ENCODE measurements around the gene ZFP36L1. TPM values are rescaled to one million over a fixed set of nuclear protein-coding genes. Genes with fewer than 3 reads are reported as not detected.

The ZFP36L1 gene
- total RNA-seq, 2 experiments from 2014 or later, result 84.4 to 86.2 TPM

- no peak overlapping the region for H3K4me3 Mint-ChIP-seq
- H3K36me3 Mint-ChIP-seq, result peaks cover 7% of the 10 kb centered on the region
- no peaks in the 10 kb centered on the region for H3K27me3 Mint-ChIP-seq
- DNase-seq, result no peak
- peaks cover 9% of the 10 kb centered on the region for H3K9me3 Mint-ChIP-seq
- H3K27ac Mint-ChIP-seq, result no peak overlapping the region
- peaks cover 45% of the 10 kb centered on the region for H3K4me1 Mint-ChIP-seq
These were observed 16.0 kb upstream of the ZFP36L1 start for GRCh38 chr14:68808696-68809480.

- H3K36me3 Mint-ChIP-seq, result peaks cover 7% of the 10 kb centered on the region
- peaks cover 36% of the 10 kb centered on the region for H3K4me1 Mint-ChIP-seq
- H3K4me3 Mint-ChIP-seq, result no peak overlapping the region
- H3K27ac Mint-ChIP-seq, result no peak overlapping the region
- H3K27me3 Mint-ChIP-seq, result no peaks in the 10 kb centered on the region
- DNase-seq, result no peak
- peaks cover 11% of the 10 kb centered on the region for H3K9me3 Mint-ChIP-seq
These were observed 15.1 kb upstream of the ZFP36L1 start for GRCh38 chr14:68807987-68808386.

- H3K27ac Mint-ChIP-seq, result peak overlapping the region; percentile 19
- peaks cover 12% of the 10 kb centered on the region for H3K9me3 Mint-ChIP-seq
- H3K27me3 Mint-ChIP-seq, result no peaks in the 10 kb centered on the region
- no peak overlapping the region for H3K4me3 Mint-ChIP-seq
- DNase-seq, result no peak
- H3K36me3 Mint-ChIP-seq, result peaks cover 9% of the 10 kb centered on the region
- H3K4me1 Mint-ChIP-seq, result peaks cover 33% of the 10 kb centered on the region
These were observed 14.3 kb upstream of the ZFP36L1 start for GRCh38 chr14:68807148-68807600.

GRCh38 chr14:68806526-68807147, 13.8 kb upstream of the ZFP36L1 start:
- H3K36me3 Mint-ChIP-seq, result peaks cover 14% of the 10 kb centered on the region
- peaks cover 35% of the 10 kb centered on the region for H3K4me1 Mint-ChIP-seq
- peaks cover 18% of the 10 kb centered on the region for H3K9me3 Mint-ChIP-seq
- DNase-seq, result no peak
- no peak overlapping the region for H3K4me3 Mint-ChIP-seq
- peak overlapping the region; percentile 19 for H3K27ac Mint-ChIP-seq
- H3K27me3 Mint-ChIP-seq, result no peaks in the 10 kb centered on the region

- Mint-ChIP-seq H3K27ac (no peak overlapping the region), H3K4me3 (no peak overlapping the region), H3K9me3 (peaks cover 23% of the 10 kb centered on the region), H3K27me3 (no peaks in the 10 kb centered on the region), H3K36me3 (peaks cover 19% of the 10 kb centered on the region), H3K4me1 (peaks cover 36% of the 10 kb centered on the region)
- DNase-seq, result no peak
These were observed 12.5 kb upstream of the ZFP36L1 start for GRCh38 chr14:68805414-68805813.

GRCh38 chr14:68801631-68802030, 8.8 kb upstream of the ZFP36L1 start:
- Mint-ChIP-seq H3K4me3 (no peak overlapping the region), H3K4me1 (peaks cover 51% of the 10 kb centered on the region), H3K36me3 (peaks cover 37% of the 10 kb centered on the region), H3K9me3 (peaks cover 31% of the 10 kb centered on the region), H3K27me3 (no peaks in the 10 kb centered on the region), H3K27ac (peak overlapping the region; percentile 61)
- no peak for DNase-seq

- Mint-ChIP-seq H3K4me1 (peaks cover 52% of the 10 kb centered on the region), H3K27me3 (no peaks in the 10 kb centered on the region), H3K27ac (no peak overlapping the region), H3K9me3 (peaks cover 31% of the 10 kb centered on the region), H3K4me3 (no peak overlapping the region), H3K36me3 (peaks cover 37% of the 10 kb centered on the region)
- DNase-seq, result no peak
These were observed 8.1 kb upstream of the ZFP36L1 start for GRCh38 chr14:68800953-68801352.

GRCh38 chr14:68800390-68800789, 7.5 kb upstream of the ZFP36L1 start:
- H3K4me1 Mint-ChIP-seq, result peaks cover 49% of the 10 kb centered on the region
- H3K27me3 Mint-ChIP-seq, result no peaks in the 10 kb centered on the region
- H3K9me3 Mint-ChIP-seq, result peaks cover 31% of the 10 kb centered on the region
- H3K4me3 Mint-ChIP-seq, result no peak overlapping the region
- peak overlapping the region; percentile 89 for H3K27ac Mint-ChIP-seq
- DNase-seq, result no peak
- peaks cover 34% of the 10 kb centered on the region for H3K36me3 Mint-ChIP-seq

- Mint-ChIP-seq H3K9me3 (peaks cover 23% of the 10 kb centered on the region), H3K27me3 (peaks cover 3% of the 10 kb centered on the region), H3K4me3 (no peak overlapping the region), H3K4me1 (peaks cover 61% of the 10 kb centered on the region), H3K36me3 (peaks cover 39% of the 10 kb centered on the region), H3K27ac (peak overlapping the region; percentile 85)
- no peak for DNase-seq
These were observed 5.8 kb upstream of the ZFP36L1 start for GRCh38 chr14:68798621-68799020.

- Mint-ChIP-seq H3K27ac (peak overlapping the region; percentile 100), H3K27me3 (peaks cover 3% of the 10 kb centered on the region), H3K9me3 (peaks cover 20% of the 10 kb centered on the region), H3K4me1 (peaks cover 59% of the 10 kb centered on the region), H3K36me3 (peaks cover 45% of the 10 kb centered on the region), H3K4me3 (peak overlapping the region; percentile 96)
- DNase-seq, result no peak
These were observed 4.3 kb upstream of the ZFP36L1 start for GRCh38 chr14:68797121-68797670.

GRCh38 chr14:68796418-68797101, 3.7 kb upstream of the ZFP36L1 start:
- no peak for DNase-seq
- peaks cover 13% of the 10 kb centered on the region for H3K9me3 Mint-ChIP-seq
- H3K27ac Mint-ChIP-seq, result peak overlapping the region; percentile 100
- H3K36me3 Mint-ChIP-seq, result peaks cover 43% of the 10 kb centered on the region
- H3K4me1 Mint-ChIP-seq, result peaks cover 53% of the 10 kb centered on the region
- peaks cover 3% of the 10 kb centered on the region for H3K27me3 Mint-ChIP-seq
- H3K4me3 Mint-ChIP-seq, result peak overlapping the region; percentile 96

- Mint-ChIP-seq H3K27ac (peak overlapping the region; percentile 100), H3K9me3 (peaks cover 9% of the 10 kb centered on the region), H3K4me1 (peaks cover 47% of the 10 kb centered on the region), H3K4me3 (peak overlapping the region; percentile 96), H3K36me3 (peaks cover 45% of the 10 kb centered on the region), H3K27me3 (peaks cover 3% of the 10 kb centered on the region)
- DNase-seq, result peak; percentile 89
These were observed 2.9 kb upstream of the ZFP36L1 start for GRCh38 chr14:68795597-68796417.

GRCh38 chr14:68794851-68795596, 2.2 kb upstream of the ZFP36L1 start:
- Mint-ChIP-seq H3K36me3 (peaks cover 48% of the 10 kb centered on the region), H3K4me1 (peaks cover 42% of the 10 kb centered on the region), H3K27ac (peak overlapping the region; percentile 100), H3K9me3 (peaks cover 6% of the 10 kb centered on the region), H3K4me3 (peak overlapping the region; percentile 96), H3K27me3 (peaks cover 3% of the 10 kb centered on the region)
- no peak for DNase-seq

All from activated naive CD8-positive, alpha-beta T cell treated with anti-CD3 and anti-CD28 coated beads for 36 hours (primary cell).